GM12878 (cell line): ENCODE measurements around the gene FGFBP3. TPM values are rescaled to one million over a fixed set of nuclear protein-coding genes. Genes with fewer than 3 reads are reported as not detected.

Experiments
- ATAC-seq: fragments of 200-7000 bp; cut with Tn5 transposase; 3 replicates; pipeline ENCODE4 v1.9.1; 2020; ENCODE audit warnings: mild to moderate bottlenecking, moderate library complexity
- BruUV-seq: library from RNA; stranded (reverse); fragments of 400-500 nt; replicated peaks from 2 replicates; lab custom pipeline; 2021; lab: Mats Ljungman, UMichigan
- CTCF ChIA-PET: fragments of 300-600 bp; sonication (Branson Sonifier 250); formaldehyde crosslinking; extraction: SDS; loops from one replicate; lab custom pipeline; 2021; ENCODE audit warnings: inconsistent platforms; lab: Yijun Ruan, JAX
- POLR2A ChIA-PET: fragments of 350-600 bp; formaldehyde crosslinking; extraction: SDS; loops from one replicate; lab custom pipeline; 2021; ENCODE audit warnings: inconsistent platforms; lab: Charles Lee
- RAD21 ChIA-PET: fragments of 300-600 bp; sonication (Branson Sonifier 250); formaldehyde crosslinking; loops from one replicate; lab custom pipeline; 2023; ENCODE audit warnings: antibody characterized with exemption; ENCODE audit not compliant: unreplicated experiment; lab: Charles Lee
- SMC1A ChIA-PET: fragments of 300-600 bp; sonication (Branson Sonifier 250); formaldehyde crosslinking; loops from one replicate; lab custom pipeline; 2023; ENCODE audit not compliant: unreplicated experiment, uncharacterized antibody; lab: Charles Lee
- DNase-seq: peaks from one replicate; pipeline ENCODE4 v3.0.0-alpha.2; 2011; ENCODE audit warnings: low read depth, low spot score
- FAIRE-seq: peaks from 3 replicates; lab custom pipeline; 2011; peaks lifted over from hg19 to GRCh38; lab: Jason Lieb, UNC
- H2AFZ ChIP-seq: 2 replicates; pipeline ENCODE4 v1.6.0; 2011; ENCODE audit warnings: low read depth, low read length, control low read depth; ENCODE audit not compliant: control insufficient read depth
- H3K27ac ChIP-seq: 2 replicates; pipeline ENCODE4 v1.5.1; 2011; ENCODE audit warnings: control low read depth; ENCODE audit not compliant: control insufficient read depth, insufficient read depth
- H3K27me3 ChIP-seq, 2 experiments: replicated peaks in 1 of 2; 2 replicates each; pipeline versions ENCODE4 v1.6.0 to v1.6.1; 2011; ENCODE audit warnings: low read length in 1 of 2; ENCODE audit not compliant: control insufficient read depth in 2 of 2, insufficient read depth in 2 of 2
- H3K36me3 ChIP-seq, 2 experiments: 2 replicates each; pipeline ENCODE4 v1.5.1; 2011; ENCODE audit warnings: low read length in 1 of 2; ENCODE audit not compliant: control insufficient read depth in 2 of 2, insufficient read depth in 2 of 2
- H3K4me1 ChIP-seq: 2 replicates; pipeline ENCODE4 v1.6.1; 2011; ENCODE audit warnings: mild to moderate bottlenecking, low read length, moderate library complexity, mixed read lengths; ENCODE audit not compliant: control insufficient read depth, insufficient read depth
- H3K4me2 ChIP-seq: 2 replicates; pipeline ENCODE4 v1.6.0; 2011; ENCODE audit warnings: control low read depth; ENCODE audit not compliant: control insufficient read depth, insufficient read depth
- H3K4me3 ChIP-seq: fragments of 200-600 bp; sonication (generic); 2 replicates; pipeline ENCODE4 v1.5.1; 2016
- H3K79me2 ChIP-seq: 2 replicates; pipeline ENCODE4 v1.6.0; 2011; ENCODE audit warnings: low read length; ENCODE audit not compliant: control insufficient read depth, insufficient read depth
- H3K9ac ChIP-seq: 2 replicates; pipeline ENCODE4 v1.8.0; 2011; ENCODE audit warnings: low read length, control low read depth, mixed read lengths; ENCODE audit not compliant: control insufficient read depth, insufficient read depth
- H3K9me3 ChIP-seq: replicated peaks from 3 replicates; pipeline ENCODE4 v1.5.1; 2011; ENCODE audit warnings: mild to moderate bottlenecking, low read length; ENCODE audit not compliant: control insufficient read depth, insufficient read depth
- H4K20me1 ChIP-seq: 2 replicates; pipeline ENCODE4 v1.6.0; 2011; ENCODE audit not compliant: control insufficient read depth, insufficient read depth
- ATF7 ChIP-seq: fragments of 450-650 bp; IDR thresholded peaks from 2 replicates; pipeline ENCODE4 v1.6.1; 2016; ENCODE audit warnings: low read depth, mild to moderate bottlenecking
- BCLAF1 ChIP-seq: fragments of 450-650 bp; IDR thresholded peaks from 2 replicates; pipeline ENCODE4 v1.6.1; 2017; ENCODE audit warnings: antibody characterized with exemption, mild to moderate bottlenecking, moderate library complexity
- CBX3 ChIP-seq: fragments of 200-600 bp; sonication (generic); IDR thresholded peaks from 2 replicates; pipeline ENCODE4 v1.6.1; 2016; ENCODE audit warnings: low read depth, borderline replicate concordance
- CBX5 ChIP-seq: sonication (generic); IDR thresholded peaks from 2 replicates; pipeline ENCODE4 v1.6.1; 2016; ENCODE audit warnings: low read depth, moderate library complexity, mild to moderate bottlenecking, inconsistent platforms
- CEBPB ChIP-seq, 2 experiments: fragments of 150-350 bp in 1 of 2; IDR thresholded peaks; 2 replicates each; pipeline ENCODE4 v1.6.1; 2012 to 2014; ENCODE audit warnings: low read depth in 2 of 2, low read length in 2 of 2, borderline replicate concordance in 1 of 2, inconsistent platforms in 1 of 2
- CEBPZ ChIP-seq: fragments of 150-350 bp; IDR thresholded peaks from 2 replicates; pipeline ENCODE4 v1.6.1; 2016; ENCODE audit warnings: low read depth, low read length
- DPF2 ChIP-seq: fragments of 450-650 bp; IDR thresholded peaks from 2 replicates; pipeline ENCODE4 v1.6.1; 2017; ENCODE audit warnings: mild to moderate bottlenecking
- JUNB ChIP-seq: IDR thresholded peaks from 2 replicates; pipeline ENCODE4 v1.6.1; 2016; ENCODE audit warnings: antibody characterized with exemption, mild to moderate bottlenecking
- NBN ChIP-seq: fragments of 450-650 bp; IDR thresholded peaks from 2 replicates; pipeline ENCODE4 v1.6.1; 2016
- RUNX3 ChIP-seq: IDR thresholded peaks from 2 replicates; pipeline ENCODE4 v1.6.1; 2012; ENCODE audit warnings: low read length, inconsistent platforms
- SMAD5 ChIP-seq: IDR thresholded peaks from 2 replicates; pipeline ENCODE4 v1.6.1; 2016; ENCODE audit warnings: antibody characterized with exemption, low read depth
- SREBF2 ChIP-seq: IDR thresholded peaks from 2 replicates; pipeline ENCODE4 v1.6.1; 2012; ENCODE audit warnings: mild to moderate bottlenecking, low read length
- TAF1 ChIP-seq: IDR thresholded peaks from 2 replicates; pipeline ENCODE4 v1.6.1; 2011; ENCODE audit warnings: mild to moderate bottlenecking, low read depth, low read length, borderline replicate concordance
- ZNF24 ChIP-seq: fragments of 450-650 bp; IDR thresholded peaks from 2 replicates; pipeline ENCODE4 v1.6.1; 2017; ENCODE audit warnings: antibody characterized with exemption, mild to moderate bottlenecking
- ZNF274 ChIP-seq: IDR thresholded peaks from one replicate; pipeline ENCODE4 v1.8.0; 2011; ENCODE audit not compliant: insufficient read length, insufficient read depth
- WGBS: methylation state at CpG from one replicate; pipeline ENCODE4 v1.1.6; 2016; ENCODE audit warnings: low lambda C conversion rate; ENCODE audit not compliant: insufficient replicate concordance, insufficient coverage; ENCODE audit errors: missing lambda C conversion rate; 5-methylcytosine and 5-hydroxymethylcytosine counted together
- in situ Hi-C: fragments of 300-500 bp; cut with MboI; formaldehyde crosslinking; loops from 9 replicates; pipeline ENCODE4 v1.14.3; 2018; ENCODE audit warnings: mixed read lengths
- intact Hi-C: fragments of 100-400 bp; cut with micrococcal nuclease; formaldehyde crosslinking; loops from one replicate; pipeline ENCODE4 v1.14.2; 2022; ENCODE audit not compliant: unreplicated experiment
- polyA plus RNA-seq, 11 experiments: library from polyadenylated mRNA; depleted of rRNA in 4 of 11; unstranded in 6 of 11; stranded (reverse) in 5 of 11; fragments of >200 nt; fragmentation: Nextera tagmentation in 4 of 11; fragmentation: Illumina TruSeq in 1 of 11; extraction: Ambion mirVana in 4 of 11; extraction: Trizol in 1 of 11; gene quantifications; 1 replicate in 1 of 11; 2 replicates in 10 of 11; pipeline versions ENCODE4 v1.2.1 to v1.2.3, GENCODE V29; 2011 to 2016; ENCODE audit warnings: inconsistent platforms in 2 of 11, missing spikeins in 2 of 11, low read depth in 1 of 11
- total RNA-seq, 4 experiments: library from RNA; depleted of rRNA in 3 of 4; stranded (reverse); fragments of >200 nt in 3 of 4; fragmentation: Illumina TruSeq in 1 of 4; extraction: Trizol in 1 of 4; gene quantifications; 2 replicates each; pipeline versions ENCODE4 v1.2.1 to v1.2.3, GENCODE V29; 2013 to 2021

FGFBP3 gene
- total and polyA plus RNA-seq, 10 of the 15 experiments (the other 5 are each of a cell fraction or from before 2014, with no cell fraction given) = 0.08 to 1.0 (median 0.23) TPM

DNA sequence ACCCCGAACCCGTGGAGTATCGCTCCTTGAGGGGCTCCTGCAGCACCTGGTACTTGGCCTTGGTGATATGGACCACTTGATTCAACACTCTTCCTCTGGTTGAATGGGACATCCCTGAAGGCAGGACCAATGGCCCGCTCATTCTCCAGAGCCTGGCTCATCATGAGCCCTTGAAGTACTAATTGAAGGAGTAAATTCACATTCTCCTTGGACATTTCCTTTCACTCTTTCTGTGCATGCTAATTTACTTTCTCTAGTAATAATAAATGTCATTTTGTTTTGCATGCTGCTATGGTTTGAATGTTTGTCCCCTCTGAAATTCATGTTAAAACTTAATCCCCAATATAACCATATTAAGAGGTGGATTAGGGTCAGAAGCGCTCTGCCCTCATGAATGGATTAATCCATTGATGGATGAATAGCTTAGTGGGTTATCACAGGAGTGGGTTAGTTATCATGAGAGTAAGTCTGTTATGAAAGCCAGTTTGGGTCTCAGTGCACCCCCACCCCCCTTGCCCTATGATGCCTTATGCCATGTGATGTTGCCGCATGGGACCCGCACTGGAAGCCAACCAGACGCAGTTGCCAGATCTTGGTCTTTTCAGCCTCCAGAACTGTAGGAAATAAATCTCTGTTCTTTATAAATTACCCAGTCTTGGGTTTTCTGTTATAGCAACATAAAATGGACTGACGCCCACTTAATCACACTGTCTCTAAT lies 23.8 kb downstream of the FGFBP3 start:
- CTCF ChIA-PET = interaction anchor here (0.6 to 1.4 kb wide), 2 partner anchors 13 to 29 kb away, joined by 4 read pairs; no protein-coding TSS in a partner anchor
- RAD21 ChIA-PET = no interaction called here
- TF ChIP-seq SMAD5 = no peak
- TF ChIP-seq BCLAF1 = no peak
- no peak for TF ChIP-seq CEBPZ
- no peak for TF ChIP-seq SREBF2
- TF ChIP-seq CBX5 = no peak
- no peak for TF ChIP-seq NBN
- no peak for TF ChIP-seq ZNF24
- no peak for TF ChIP-seq CBX3
- TF ChIP-seq RUNX3 = no peak
- TF ChIP-seq CEBPB (IDR thresholded peaks at IDR 0.05; ENCODE audit: borderline replicate concordance in 1 of 2, low read depth in 2 of 2, low read length in 2 of 2) = no peak
- TF ChIP-seq TAF1 = no peak
- no peak for TF ChIP-seq JUNB
- no peak for TF ChIP-seq ZNF274
- TF ChIP-seq DPF2 = no peak
- TF ChIP-seq ATF7 = no peak
- TF ChIP-seq, all 136 proteins: peak for 0
- no peak overlapping the region for H3K4me3 ChIP-seq
- no peak for DNase-seq
- ChIA-PET SMC1A (no interaction called here), POLR2A (no interaction called here)
- BruUV-seq = no TSS peak
- intact Hi-C loops (no loop called here), in situ Hi-C loops (no loop called here)
- no peak overlapping the region for H3K4me2 ChIP-seq
- H2AFZ ChIP-seq = no peak overlapping the region
- H3K36me3 ChIP-seq = no peaks in the 10 kb centered on the region
- FAIRE-seq = no peak
- no peaks in the 10 kb centered on the region for H3K9me3 ChIP-seq
- H3K27me3 ChIP-seq = peaks cover 2 to 11% of the 10 kb centered on the region in 2 experiments; a peak in 3 of 4 replicates
- H3K9ac ChIP-seq = no peak overlapping the region
- WGBS = 80% methylated on average over 9 of the region's 9 CpGs
- H3K79me2 ChIP-seq = no peaks in the 10 kb centered on the region
- no peak for ATAC-seq
- H3K4me1 ChIP-seq = peaks cover 4% of the 10 kb centered on the region
- H3K27ac ChIP-seq = no peak overlapping the region
- no peaks in the 10 kb centered on the region for H4K20me1 ChIP-seq
